K562 (cell line): ENCODE results near the gene FBXW10. TPM values are rescaled to one million over a fixed set of nuclear protein-coding genes. Genes with fewer than 3 reads are reported as not detected.
"Not testable (repeated sequence)": the region's sequence is repeated elsewhere in the genome, so short reads cannot be mapped to it uniquely, and the experiment has no call there.

Experiments
- ATAC-seq: fragments of 200-7000 bp; cut with Tn5 transposase; 3 replicates; pipeline ENCODE4 v1.9.1; 2020; ENCODE audit warnings: moderate library complexity
- BruUV-seq: library from RNA; stranded (reverse); fragments of 400-500 nt; replicated peaks from 2 replicates; lab custom pipeline; 2021; lab: Mats Ljungman, UMichigan
- CTCF ChIA-PET: fragments of 300-600 bp; formaldehyde crosslinking; extraction: SDS; loops from one replicate; lab custom pipeline; 2021; ENCODE audit warnings: low intra/inter-chr PET ratio; lab: Yijun Ruan, JAX
- POLR2A ChIA-PET: fragments of 300-600, 350-650 bp; sonication (Branson Sonifier 250); formaldehyde crosslinking; extraction: SDS; loops from one replicate; lab custom pipeline; 2021; ENCODE audit warnings: antibody characterized with exemption, inconsistent platforms; lab: Yijun Ruan, JAX
- DNase-seq, 4 experiments: peaks; one replicate each; pipeline versions ENCODE4 v3.0.0 to v3.0.0-alpha.2; 2011 to 2018; ENCODE audit warnings: low spot score in 3 of 4, mixed read lengths in 3 of 4; ENCODE audit errors: extremely low read depth in 1 of 4
- FAIRE-seq: peaks from 2 replicates; lab custom pipeline; 2011; peaks lifted over from hg19 to GRCh38; lab: Jason Lieb, UNC
- H2AFZ ChIP-seq: 2 replicates; pipeline ENCODE4 v1.6.0; 2011; ENCODE audit warnings: low read depth, low read length, control low read depth, inconsistent platforms
- H3K27ac ChIP-seq: fragments of 200-600 bp; 3 replicates; pipeline ENCODE4 v1.8.0; 2011; ENCODE audit warnings: low read depth, mild to moderate bottlenecking, control low read depth, inconsistent platforms, low read length, moderate library complexity, mixed read lengths; ENCODE audit errors: extremely low read depth
- H3K27me3 ChIP-seq, 2 experiments: fragments of 300-600 bp in 1 of 2; 2 replicates in 1 of 2; 3 replicates in 1 of 2; pipeline versions ENCODE4 v1.6.0 to v1.8.0; 2011; ENCODE audit warnings: inconsistent platforms in 2 of 2, low read length in 2 of 2, mild to moderate bottlenecking in 1 of 2, mixed read lengths in 1 of 2, moderate library complexity in 1 of 2; ENCODE audit not compliant: control insufficient read depth in 2 of 2, insufficient read depth in 2 of 2
- H3K36me3 ChIP-seq: fragments of 300-600 bp; 3 replicates; pipeline ENCODE4 v1.8.0; 2011; ENCODE audit warnings: mild to moderate bottlenecking, low read length, inconsistent platforms; ENCODE audit not compliant: control insufficient read depth, insufficient read depth
- H3K4me1 ChIP-seq, 2 experiments: fragments of 200-600 bp in 1 of 2; replicated peaks in 1 of 2; 2 replicates in 1 of 2; 3 replicates in 1 of 2; pipeline versions ENCODE4 v1.5.1 to v1.8.0; 2011; ENCODE audit warnings: inconsistent platforms in 2 of 2, low read length in 2 of 2, mild to moderate bottlenecking in 1 of 2, mixed read lengths in 1 of 2, moderate library complexity in 1 of 2; ENCODE audit not compliant: control insufficient read depth in 2 of 2, insufficient read depth in 2 of 2
- H3K4me2 ChIP-seq: 2 replicates; pipeline ENCODE4 v1.6.1; 2011; ENCODE audit warnings: low read length, control low read depth, inconsistent platforms, mixed read lengths; ENCODE audit not compliant: insufficient read depth
- H3K4me3 ChIP-seq: fragments of 200-600 bp; sonication (generic), shearing (Covaris generic); 2 replicates; pipeline ENCODE4 v1.5.1; 2016; ENCODE audit warnings: control low read depth, inconsistent platforms
- H3K79me2 ChIP-seq: fragments of 200-600 bp; 3 replicates; pipeline ENCODE4 v1.8.0; 2011; ENCODE audit warnings: low read length, inconsistent platforms; ENCODE audit not compliant: control insufficient read depth, insufficient read depth
- H3K9ac ChIP-seq, 2 experiments: 2 replicates each; pipeline versions ENCODE4 v1.6.0 to v1.6.1; 2011; ENCODE audit warnings: low read depth in 2 of 2, low read length in 2 of 2, control low read depth in 1 of 2, inconsistent platforms in 1 of 2, mild to moderate bottlenecking in 1 of 2, mixed read lengths in 1 of 2; ENCODE audit not compliant: insufficient read depth in 1 of 2
- H3K9me1 ChIP-seq: one replicate; pipeline ENCODE4 v1.6.0; 2011; ENCODE audit warnings: inconsistent platforms, mild to moderate bottlenecking, low read length, moderate library complexity; ENCODE audit not compliant: control insufficient read depth, insufficient read depth
- H3K9me3 ChIP-seq: replicated peaks from 2 replicates; pipeline ENCODE4 v1.5.1; 2011; ENCODE audit warnings: low read depth, low read length, inconsistent platforms; ENCODE audit not compliant: control insufficient read depth, insufficient read depth
- H4K20me1 ChIP-seq: replicated peaks from 2 replicates; pipeline ENCODE4 v1.6.1; 2011; ENCODE audit warnings: low read length, inconsistent platforms, mixed read lengths; ENCODE audit not compliant: control insufficient read depth, insufficient read depth
- WGBS: fragments of 100-300 bp; shearing (Covaris generic); methylation state at CpG from one replicate; pipeline ENCODE4 v1.1.6; 2016; ENCODE audit warnings: low coverage, mixed read lengths; ENCODE audit not compliant: insufficient coverage; ENCODE audit errors: missing lambda C conversion rate; 5-methylcytosine and 5-hydroxymethylcytosine counted together
- in situ Hi-C: fragments of 300-500 bp; cut with MboI; formaldehyde crosslinking; loops from 4 replicates; pipeline ENCODE4 v1.15.0; 2018; ENCODE audit warnings: inconsistent platforms, mixed read lengths
- intact Hi-C: fragments of 100-400 bp; cut with micrococcal nuclease; formaldehyde crosslinking; loops from 2 replicates; pipeline ENCODE4 v1.14.2; 2022
- polyA plus RNA-seq, 8 experiments: library from polyadenylated mRNA; depleted of rRNA in 4 of 8; stranded (reverse) in 5 of 8; unstranded in 3 of 8; fragments of >200 nt; fragmentation: Nextera tagmentation in 2 of 8; fragmentation: Illumina TruSeq in 1 of 8; extraction: Ambion mirVana in 2 of 8; extraction: Trizol in 1 of 8; gene quantifications; 2 replicates each; pipeline versions ENCODE4 v1.2.1 to v1.2.3, GENCODE V29; 2011 to 2014; ENCODE audit warnings: inconsistent platforms in 1 of 8, missing spikeins in 1 of 8
- total RNA-seq, 7 experiments: library from RNA; depleted of rRNA in 6 of 7; stranded (reverse); fragments of >200 nt in 6 of 7; fragmentation: Illumina TruSeq in 2 of 7; extraction: Trizol in 2 of 7; gene quantifications; 2 replicates each; pipeline versions ENCODE4 v1.2.1 to v1.2.3, GENCODE V29; 2011 to 2021; ENCODE audit warnings: low replicate concordance in 1 of 7

Gene FBXW10
- total and polyA plus RNA-seq, 9 of the 15 experiments (the other 6 are each of a cell fraction or from before 2014, with no cell fraction given): not detected

- H3K4me2 ChIP-seq, DNase-seq, H3K9me3 ChIP-seq, H3K9me1 ChIP-seq, intact Hi-C loops, H3K79me2 ChIP-seq, H3K4me1 ChIP-seq, H3K27me3 ChIP-seq, H2AFZ ChIP-seq, POLR2A ChIA-PET, in situ Hi-C loops, ATAC-seq, CTCF ChIA-PET, FAIRE-seq, H3K4me3 ChIP-seq, H3K27ac ChIP-seq, H4K20me1 ChIP-seq, H3K36me3 ChIP-seq, H3K9ac ChIP-seq, BruUV-seq: not testable (repeated sequence)
- no CpG with 5 or more reads among the region's 1 CpG for WGBS
Observed at GRCh38 chr17:18750242-18750641, 6.4 kb downstream of the FBXW10 start.

- H4K20me1 ChIP-seq, H3K9me1 ChIP-seq, H3K36me3 ChIP-seq, H3K27me3 ChIP-seq, CTCF ChIA-PET, H3K79me2 ChIP-seq, H3K27ac ChIP-seq, H3K9ac ChIP-seq, intact Hi-C loops, BruUV-seq, in situ Hi-C loops, H3K4me2 ChIP-seq, POLR2A ChIA-PET, H2AFZ ChIP-seq, DNase-seq, H3K4me1 ChIP-seq, H3K4me3 ChIP-seq, H3K9me3 ChIP-seq: not testable (repeated sequence)
- FAIRE-seq: peak; percentile 85
- 60% methylated on average over 1 of the region's 6 CpGs for WGBS
- ATAC-seq: 0 out of 3 replicates have a peak, but pooled peaks have one; percentile 38
Observed at GRCh38 chr17:18753829-18754409, 10.1 kb downstream of the FBXW10 start.

- DNase-seq, H3K4me3 ChIP-seq, BruUV-seq, FAIRE-seq, H3K9me3 ChIP-seq, CTCF ChIA-PET, intact Hi-C loops, ATAC-seq, H3K9me1 ChIP-seq, POLR2A ChIA-PET, H3K27ac ChIP-seq, H4K20me1 ChIP-seq, H3K4me2 ChIP-seq, in situ Hi-C loops, H3K79me2 ChIP-seq, H3K4me1 ChIP-seq, H3K36me3 ChIP-seq, H2AFZ ChIP-seq, H3K27me3 ChIP-seq, H3K9ac ChIP-seq: not testable (repeated sequence)
- 0% methylated on average over 1 of the region's 4 CpGs for WGBS
Observed at GRCh38 chr17:18755969-18756368, 12.1 kb downstream of the FBXW10 start.

GRCh38 chr17:18757368-18758044, 13.7 kb downstream of the FBXW10 start:
- H3K27ac ChIP-seq, H4K20me1 ChIP-seq, H3K36me3 ChIP-seq, H3K4me3 ChIP-seq, intact Hi-C loops, H3K79me2 ChIP-seq, FAIRE-seq, H3K4me2 ChIP-seq, ATAC-seq, H3K4me1 ChIP-seq, H3K9me1 ChIP-seq, CTCF ChIA-PET, DNase-seq, H3K9me3 ChIP-seq, BruUV-seq, H2AFZ ChIP-seq, POLR2A ChIA-PET, in situ Hi-C loops, H3K9ac ChIP-seq, H3K27me3 ChIP-seq: not testable (repeated sequence)
- 28% methylated on average over 6 of the region's 8 CpGs for WGBS
